Neuronal stem cell (in vitro differentiated cells): Measurements from ENCODE around the gene MRGPRG.

Experiments used
- DNase-seq: peaks from one replicate; pipeline ENCODE4 v3.0.0-alpha.2; 2013; ENCODE audit warnings: low spot score
- H2AFZ ChIP-seq: one replicate; pipeline ENCODE4 v1.6.1; 2013; ENCODE audit warnings: mild to moderate bottlenecking, low read length, inconsistent platforms
- H2AK5ac ChIP-seq: 2 replicates; pipeline ENCODE4 v1.6.1; 2013; ENCODE audit warnings: low read depth, mild to moderate bottlenecking, inconsistent platforms, low read length, moderate library complexity, mixed read lengths
- H2BK120ac ChIP-seq: 2 replicates; pipeline ENCODE4 v1.6.1; 2013; ENCODE audit warnings: low read depth, mild to moderate bottlenecking, inconsistent platforms, low read length, moderate library complexity, mixed read lengths
- H2BK12ac ChIP-seq: one replicate; pipeline ENCODE4 v1.6.1; 2013; ENCODE audit warnings: low read length, inconsistent platforms
- H2BK15ac ChIP-seq: 2 replicates; pipeline ENCODE4 v1.6.1; 2013; ENCODE audit warnings: mild to moderate bottlenecking, low read length, inconsistent platforms, mixed read lengths
- H2BK5ac ChIP-seq: one replicate; pipeline ENCODE4 v1.6.1; 2013; ENCODE audit warnings: inconsistent platforms, mild to moderate bottlenecking, low read length, moderate library complexity
- H3K14ac ChIP-seq: one replicate; pipeline ENCODE4 v1.6.1; 2013; ENCODE audit warnings: low read length, inconsistent platforms
- H3K18ac ChIP-seq: 2 replicates; pipeline ENCODE4 v1.6.1; 2013; ENCODE audit warnings: low read length, inconsistent platforms
- H3K23ac ChIP-seq: 2 replicates; pipeline ENCODE4 v1.6.1; 2013; ENCODE audit warnings: low read depth, mild to moderate bottlenecking, mixed read lengths, low read length, inconsistent platforms; ENCODE audit not compliant: poor library complexity
- H3K27ac ChIP-seq: replicated peaks from 3 replicates; pipeline ENCODE4 v1.5.1; 2013; ENCODE audit warnings: low read length, inconsistent platforms
- H3K27me3 ChIP-seq, 3 experiments: 2 replicates each; pipeline ENCODE4 v1.6.1; 2013; ENCODE audit warnings: low read length in 3 of 3, mild to moderate bottlenecking in 2 of 3, inconsistent platforms in 1 of 3, low read depth in 1 of 3, mixed read lengths in 1 of 3, moderate library complexity in 1 of 3; ENCODE audit not compliant: control insufficient read depth in 3 of 3, insufficient read depth in 3 of 3
- H3K36me3 ChIP-seq, 2 donors: replicated peaks in 1 of 2; 2 replicates each; pipeline ENCODE4 v1.6.1; 2013; ENCODE audit warnings: low read length in 2 of 2; ENCODE audit not compliant: control insufficient read depth in 2 of 2, insufficient read depth in 2 of 2
- H3K4ac ChIP-seq: 2 replicates; pipeline ENCODE4 v1.6.1; 2013; ENCODE audit warnings: inconsistent platforms, mild to moderate bottlenecking, low read length, moderate library complexity
- H3K4me1 ChIP-seq, 2 donors: 1 replicate in 1 of 2; 2 replicates in 1 of 2; pipeline ENCODE4 v1.6.1; 2013; ENCODE audit warnings: low read length in 2 of 2, low read depth in 1 of 2; ENCODE audit not compliant: control insufficient read depth in 2 of 2, insufficient read depth in 1 of 2
- H3K4me2 ChIP-seq: one replicate; pipeline ENCODE4 v1.6.1; 2013; ENCODE audit warnings: mild to moderate bottlenecking, low read length, inconsistent platforms; ENCODE audit not compliant: insufficient read depth, poor library complexity, severe bottlenecking
- H3K4me3 ChIP-seq, 2 donors: 2 replicates each; pipeline ENCODE4 v1.5.1; 2013; ENCODE audit warnings: low read length in 2 of 2, mild to moderate bottlenecking in 2 of 2, inconsistent platforms in 1 of 2, moderate library complexity in 1 of 2
- H3K79me1 ChIP-seq: one replicate; pipeline ENCODE4 v1.6.1; 2013; ENCODE audit warnings: low read depth, mild to moderate bottlenecking, inconsistent platforms, low read length, moderate library complexity
- H3K9ac ChIP-seq: one replicate; pipeline ENCODE4 v1.6.1; 2013; ENCODE audit warnings: mild to moderate bottlenecking, low read depth, low read length, inconsistent platforms; ENCODE audit not compliant: poor library complexity
- H3K9me3 ChIP-seq, 2 donors: replicated peaks in 1 of 2; 2 replicates each; pipeline versions ENCODE3 to v1.6.1; 2013; ENCODE audit warnings: low read length in 2 of 2, mild to moderate bottlenecking in 2 of 2, inconsistent platforms in 1 of 2, low read depth in 1 of 2, mixed read lengths in 1 of 2, moderate library complexity in 1 of 2; ENCODE audit not compliant: control insufficient read depth in 2 of 2, insufficient read depth in 1 of 2
- H4K8ac ChIP-seq: one replicate; pipeline ENCODE4 v1.6.1; 2013; ENCODE audit warnings: low read depth, mild to moderate bottlenecking, inconsistent platforms, low read length, moderate library complexity
- H4K91ac ChIP-seq: one replicate; pipeline ENCODE4 v1.6.1; 2013; ENCODE audit warnings: low read length, low read depth, mild to moderate bottlenecking, inconsistent platforms; ENCODE audit not compliant: poor library complexity
- WGBS, 2 donors: extraction: QIAGEN DNeasy Blood & Tissue Kit; methylation state at CpG; one replicate each; pipeline ENCODE4 v1.1.7; 2013; ENCODE audit warnings: missing lambda C conversion rate in 2 of 2, mixed read lengths in 1 of 2; ENCODE audit not compliant: insufficient read length in 2 of 2, insufficient replicate concordance in 1 of 2; ENCODE audit errors: extremely low coverage in 2 of 2; 5-methylcytosine and 5-hydroxymethylcytosine counted together

Gene MRGPRG

GRCh38 chr11:3186166-3186953, 32.3 kb downstream of the MRGPRG start:
- Histone ChIP-seq H3K27me3 (peaks cover 0 to 4% (median 0%) of the 10 kb centered on the region in 3 experiments), H3K9ac (peak overlapping the region; percentile 56), H2BK15ac (no peak overlapping the region), H3K79me1 (no peaks in the 10 kb centered on the region), H3K9me3 (no peaks in the 10 kb centered on the region), H2BK120ac (no peak overlapping the region), H3K36me3 (no peaks in the 10 kb centered on the region), H4K8ac (no peak overlapping the region), H3K4ac (no peak overlapping the region), H3K27ac (no peak overlapping the region), H2AK5ac (no peak overlapping the region), H3K23ac (no peak overlapping the region), H2BK5ac (no peak overlapping the region), H3K14ac (no peak overlapping the region), H3K4me3 (no peak overlapping the region), H2AFZ (no peak overlapping the region), H3K18ac (no peak overlapping the region), H4K91ac (no peak overlapping the region), H2BK12ac (no peak overlapping the region), H3K4me1 (peaks cover 6 to 11% of the 10 kb centered on the region in 2 donors), H3K4me2 (no peak overlapping the region)
- no peak for DNase-seq
- no CpG with 5 or more reads among the region's 11 CpGs for WGBS, 2 donors

GRCh38 chr11:3184732-3185347, 33.8 kb downstream of the MRGPRG start:
- WGBS, 2 donors, result no CpG with 5 or more reads among the region's 11 CpGs

GRCh38 chr11:3183523-3183922, 35.1 kb downstream of the MRGPRG start:
- no peak overlapping the region for H3K14ac ChIP-seq
- no peak overlapping the region for H2BK5ac ChIP-seq
- no peak overlapping the region for H2AFZ ChIP-seq
- no peak overlapping the region for H2BK15ac ChIP-seq
- H3K18ac ChIP-seq, result no peak overlapping the region
- no peaks in the 10 kb centered on the region for H3K27me3 ChIP-seq
- H3K4me2 ChIP-seq, result no peak overlapping the region
- no peak overlapping the region for H2BK120ac ChIP-seq
- no peak overlapping the region for H2BK12ac ChIP-seq
- no peak overlapping the region for H4K91ac ChIP-seq
- no peaks in the 10 kb centered on the region for H3K9me3 ChIP-seq
- H3K36me3 ChIP-seq, result no peaks in the 10 kb centered on the region
- DNase-seq, result no peak
- H3K4me3 ChIP-seq, result no peak overlapping the region
- no peak overlapping the region for H2AK5ac ChIP-seq
- H3K4me1 ChIP-seq, result peaks cover 0 to under 1% of the 10 kb centered on the region in 2 donors
- no CpG with 5 or more reads among the region's 6 CpGs for WGBS, 2 donors
- H3K79me1 ChIP-seq, result no peaks in the 10 kb centered on the region
- no peak overlapping the region for H4K8ac ChIP-seq
- no peak overlapping the region for H3K23ac ChIP-seq
- H3K4ac ChIP-seq, result no peak overlapping the region
- no peak overlapping the region for H3K27ac ChIP-seq
- no peak overlapping the region for H3K9ac ChIP-seq

More at GRCh38 chr11:3184732-3185347, 33.8 kb downstream of the MRGPRG start:
- Histone ChIP-seq H3K27ac (no peak overlapping the region), H3K9me3 (no peaks in the 10 kb centered on the region), H2BK120ac (no peak overlapping the region), H4K8ac (no peak overlapping the region), H3K4me2 (no peak overlapping the region), H3K36me3 (no peaks in the 10 kb centered on the region), H3K4ac (no peak overlapping the region), H3K79me1 (no peaks in the 10 kb centered on the region), H3K9ac (no peak overlapping the region), H3K18ac (no peak overlapping the region), H2BK5ac (no peak overlapping the region), H2BK15ac (no peak overlapping the region), H3K27me3 (peaks cover 0 to under 1% (median 0%) of the 10 kb centered on the region in 3 experiments), H2BK12ac (no peak overlapping the region), H3K4me1 (peaks cover 6 to 11% of the 10 kb centered on the region in 2 donors), H3K23ac (no peak overlapping the region), H2AFZ (no peak overlapping the region), H2AK5ac (no peak overlapping the region), H3K14ac (no peak overlapping the region), H4K91ac (no peak overlapping the region), H3K4me3 (no peak overlapping the region)
- DNase-seq, result no peak

- Histone ChIP-seq H3K23ac (no peak overlapping the region), H2AFZ (no peak overlapping the region), H2BK120ac (no peak overlapping the region), H2BK12ac (no peak overlapping the region), H3K9ac (no peak overlapping the region), H4K91ac (no peak overlapping the region), H3K4ac (no peak overlapping the region), H3K9me3 (no peaks in the 10 kb centered on the region), H3K4me1 (no peaks in the 10 kb centered on the region), H3K36me3 (no peaks in the 10 kb centered on the region), H3K14ac (no peak overlapping the region), H3K4me3 (no peak overlapping the region), H3K27ac (no peak overlapping the region), H2AK5ac (peak overlapping the region; percentile 3), H3K79me1 (no peaks in the 10 kb centered on the region), H2BK15ac (peak overlapping the region; percentile 31), H3K4me2 (no peak overlapping the region), H3K27me3 (no peaks in the 10 kb centered on the region), H2BK5ac (no peak overlapping the region), H3K18ac (no peak overlapping the region), H4K8ac (no peak overlapping the region)
- WGBS, 2 donors, result no CpG with 5 or more reads among the region's 4 CpGs
- DNase-seq, result no peak
Observed at GRCh38 chr11:3182462-3182852, 36.2 kb downstream of the MRGPRG start.
